ENCODE results near the gene NTRK2.

DNA sequence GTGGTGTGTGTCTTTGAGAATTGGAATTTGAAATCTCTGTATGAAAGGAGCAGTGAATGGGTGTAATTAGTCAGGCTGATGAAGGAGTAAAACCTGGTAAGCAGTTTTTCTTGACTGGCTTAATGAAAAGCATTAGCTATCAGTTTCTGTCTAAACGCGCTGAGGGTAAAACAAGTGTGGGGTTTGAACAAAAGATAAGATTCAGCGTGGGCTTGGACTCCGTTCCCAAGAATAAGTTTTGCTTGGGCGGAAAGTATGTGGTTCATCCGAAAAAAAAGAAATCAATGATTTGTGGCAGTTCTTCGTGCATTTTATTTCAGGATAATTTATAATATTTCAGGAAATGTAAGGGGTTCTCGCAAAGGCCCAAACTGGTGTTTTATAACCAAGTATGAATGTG lies 217.3 kb downstream of the NTRK2 start:
- no peak for TF ChIP-seq ARNTL (CRISPR knock-in tag; IDR thresholded peaks at IDR 0.05; ENCODE audit: borderline replicate concordance, low read depth)
- TF ChIP-seq GLIS3 (CRISPR knock-in tag; IDR thresholded peaks at IDR 0.05), result no peak
- TF ChIP-seq PPARA (CRISPR knock-in tag; IDR thresholded peaks at IDR 0.05; ENCODE audit: borderline replicate concordance), result no peak
- no peak for TF ChIP-seq ZNF565 (CRISPR knock-in tag; conservative IDR thresholded peaks at IDR 0.05; ENCODE audit: low read depth)
- no peak for TF ChIP-seq ISL1 (CRISPR knock-in tag; IDR thresholded peaks at IDR 0.05)
- no peak for TF ChIP-seq ZFP30 (CRISPR knock-in tag; IDR thresholded peaks at IDR 0.05)
- no peak for TF ChIP-seq ZNF8 (CRISPR knock-in tag; IDR thresholded peaks at IDR 0.05)
- TF ChIP-seq, protein P1, sequence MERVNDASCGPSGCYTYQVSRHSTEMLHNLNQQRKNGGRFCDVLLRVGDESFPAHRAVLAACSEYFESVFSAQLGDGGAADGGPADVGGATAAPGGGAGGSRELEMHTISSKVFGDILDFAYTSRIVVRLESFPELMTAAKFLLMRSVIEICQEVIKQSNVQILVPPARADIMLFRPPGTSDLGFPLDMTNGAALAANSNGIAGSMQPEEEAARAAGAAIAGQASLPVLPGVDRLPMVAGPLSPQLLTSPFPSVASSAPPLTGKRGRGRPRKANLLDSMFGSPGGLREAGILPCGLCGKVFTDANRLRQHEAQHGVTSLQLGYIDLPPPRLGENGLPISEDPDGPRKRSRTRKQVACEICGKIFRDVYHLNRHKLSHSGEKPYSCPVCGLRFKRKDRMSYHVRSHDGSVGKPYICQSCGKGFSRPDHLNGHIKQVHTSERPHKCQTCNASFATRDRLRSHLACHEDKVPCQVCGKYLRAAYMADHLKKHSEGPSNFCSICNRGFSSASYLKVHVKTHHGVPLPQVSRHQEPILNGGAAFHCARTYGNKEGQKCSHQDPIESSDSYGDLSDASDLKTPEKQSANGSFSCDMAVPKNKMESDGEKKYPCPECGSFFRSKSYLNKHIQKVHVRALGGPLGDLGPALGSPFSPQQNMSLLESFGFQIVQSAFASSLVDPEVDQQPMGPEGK (CRISPR knock-in tag; IDR thresholded peaks at IDR 0.05; ENCODE audit: borderline replicate concordance), result no peak
- TF ChIP-seq TCF4 (CRISPR knock-in tag; IDR thresholded peaks at IDR 0.05; ENCODE audit: borderline replicate concordance), result no peak
- no peak for TF ChIP-seq SNAI2 (CRISPR knock-in tag; IDR thresholded peaks at IDR 0.05)
